ENCODE results near the gene NR6A1.
"Not testable (repeated sequence)": the region's sequence is repeated elsewhere in the genome, so short reads cannot be mapped to it uniquely, and the experiment has no call there.

The NR6A1 gene

DNA sequence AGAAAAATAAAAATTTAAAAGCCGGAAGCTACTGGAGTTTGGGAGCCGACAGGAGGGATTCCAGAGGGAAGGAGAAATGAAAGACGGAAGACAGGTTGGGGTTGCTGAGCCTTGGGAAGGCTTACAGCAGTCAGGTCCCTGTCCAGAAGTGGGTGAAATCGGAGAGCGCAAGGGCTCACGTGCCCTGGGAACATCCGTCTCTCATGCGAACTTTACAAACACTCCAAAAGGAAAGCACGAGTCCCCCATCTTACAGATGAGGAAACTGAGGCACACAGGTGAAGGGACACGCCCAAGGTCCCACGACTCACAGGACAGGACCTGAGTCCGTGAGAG is 5.5 kb upstream of the NR6A1 start:
- DNase-seq, result no peak

GRCh38 chr9:124774129-124774978 is 3.2 kb upstream of the NR6A1 start:
- peak; percentile 94 for DNase-seq

GRCh38 chr9:124773473-124774128 is 2.5 kb upstream of the NR6A1 start:
- no peak for DNase-seq

GRCh38 chr9:124772877-124773276 is 1.8 kb upstream of the NR6A1 start:
- not testable (repeated sequence) for DNase-seq

DNA sequence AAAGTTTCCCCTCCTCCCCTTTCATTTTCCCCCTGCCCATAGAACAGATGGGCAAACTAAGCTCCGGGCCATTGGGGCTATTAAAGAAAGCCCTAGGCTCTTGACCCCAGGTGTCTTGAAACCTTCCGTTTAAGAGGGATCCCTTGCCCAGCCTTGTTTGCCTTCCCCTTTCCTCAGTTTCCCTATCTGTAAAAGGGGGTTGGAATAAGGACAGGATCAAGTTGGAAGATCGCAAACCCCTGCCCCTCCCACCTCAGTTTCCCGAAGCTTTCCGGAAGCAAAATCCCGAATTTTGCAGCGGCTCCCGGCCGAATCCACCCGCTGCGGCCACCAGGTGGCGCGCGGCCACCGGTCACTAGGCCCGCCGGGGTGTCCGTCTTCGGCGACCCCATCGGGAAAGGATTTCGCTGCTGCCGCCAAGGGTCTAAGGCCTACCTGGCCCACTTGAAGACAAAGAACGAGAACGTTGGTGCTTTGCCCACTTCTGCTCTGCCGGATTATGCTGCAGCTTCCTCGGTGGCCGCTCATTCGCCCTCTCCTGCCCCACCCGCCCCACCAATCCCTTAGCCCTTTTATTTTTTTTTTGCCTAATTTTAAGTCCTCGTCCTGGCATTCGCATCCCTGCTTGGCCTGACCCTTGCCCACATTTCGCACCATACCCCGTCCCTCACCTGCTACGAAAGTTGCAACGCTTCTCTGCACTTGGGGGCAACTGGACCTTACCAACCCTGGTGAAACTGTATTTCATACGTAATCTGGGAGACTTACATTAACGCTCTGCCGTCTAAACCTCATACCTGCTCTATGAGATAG is 962 bp upstream of the NR6A1 start:
- DNase-seq, result peak; percentile 90

DNA sequence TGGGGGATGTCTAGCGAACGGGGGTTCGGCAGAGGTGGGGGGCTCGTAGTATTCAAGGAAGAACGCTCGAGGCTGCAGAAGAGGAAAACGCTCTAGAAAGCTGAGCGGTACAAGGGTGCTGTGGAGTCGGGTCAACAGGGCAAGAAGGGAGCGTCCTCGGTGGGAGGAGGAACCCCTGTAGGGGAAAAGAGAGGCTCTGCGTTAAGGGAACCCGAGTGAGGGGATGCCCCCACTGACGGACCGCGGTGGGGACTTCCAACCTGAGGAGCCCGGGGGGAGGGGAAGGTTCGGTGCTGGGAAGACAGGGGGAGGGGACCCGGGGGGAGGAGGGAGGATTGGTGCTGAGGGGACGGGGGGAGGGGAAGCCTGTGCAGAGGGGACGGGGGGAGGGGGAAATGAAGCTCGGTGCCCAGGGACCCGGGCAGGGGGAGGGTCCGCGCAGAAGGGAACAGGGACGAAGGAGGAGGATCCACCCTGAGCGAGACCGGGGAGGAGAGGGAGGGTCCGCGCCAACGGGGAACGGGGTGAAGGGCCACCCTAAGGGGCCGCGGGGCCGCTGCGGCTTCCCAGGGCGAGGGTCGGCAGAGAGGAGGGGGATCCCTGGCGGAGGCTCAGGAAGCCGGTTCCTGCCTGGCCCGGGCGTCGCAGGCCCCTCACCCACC is 621 bp downstream of the NR6A1 start:
- no peak for DNase-seq

DNA sequence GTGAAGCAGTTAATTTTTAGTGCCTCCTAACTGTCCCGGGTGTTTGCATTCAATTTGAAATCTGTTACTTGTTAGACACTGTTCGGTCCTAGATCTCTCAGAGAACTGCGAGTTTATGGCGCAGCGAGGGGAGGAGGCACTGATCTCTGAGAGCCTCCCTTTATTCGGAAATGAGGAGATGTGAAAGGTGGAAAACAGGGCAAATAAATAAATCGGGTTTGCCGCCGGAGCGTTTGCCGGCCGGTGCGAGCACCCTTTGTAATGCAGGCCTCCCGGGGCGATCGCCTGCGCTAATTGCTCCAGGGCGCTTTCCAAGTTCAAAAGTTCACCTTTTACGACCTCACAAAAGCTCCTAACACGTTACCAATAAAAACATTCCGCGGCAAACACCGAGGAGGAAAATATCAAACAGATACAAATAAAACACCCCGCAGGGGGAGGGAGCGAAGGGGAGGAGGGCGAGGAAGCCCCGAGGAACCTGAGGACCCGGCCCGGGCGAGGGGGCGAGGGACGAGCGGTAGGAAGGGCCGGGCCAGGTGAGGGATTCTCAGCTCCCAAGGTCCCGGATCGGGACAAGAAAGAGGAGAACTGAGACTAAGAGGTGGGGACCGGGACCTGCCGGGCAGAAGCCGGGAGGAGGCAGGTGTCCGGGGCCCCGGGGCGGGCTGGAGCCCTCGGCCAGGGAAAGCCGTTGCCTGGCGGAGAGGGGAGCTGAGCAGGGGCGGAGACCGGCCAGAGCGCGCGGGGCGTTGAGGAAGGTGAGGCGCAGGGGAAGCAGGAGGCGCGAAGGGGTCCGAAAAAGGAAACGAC is 1.4 kb downstream of the NR6A1 start:
- peak; percentile 81 for DNase-seq

DNA sequence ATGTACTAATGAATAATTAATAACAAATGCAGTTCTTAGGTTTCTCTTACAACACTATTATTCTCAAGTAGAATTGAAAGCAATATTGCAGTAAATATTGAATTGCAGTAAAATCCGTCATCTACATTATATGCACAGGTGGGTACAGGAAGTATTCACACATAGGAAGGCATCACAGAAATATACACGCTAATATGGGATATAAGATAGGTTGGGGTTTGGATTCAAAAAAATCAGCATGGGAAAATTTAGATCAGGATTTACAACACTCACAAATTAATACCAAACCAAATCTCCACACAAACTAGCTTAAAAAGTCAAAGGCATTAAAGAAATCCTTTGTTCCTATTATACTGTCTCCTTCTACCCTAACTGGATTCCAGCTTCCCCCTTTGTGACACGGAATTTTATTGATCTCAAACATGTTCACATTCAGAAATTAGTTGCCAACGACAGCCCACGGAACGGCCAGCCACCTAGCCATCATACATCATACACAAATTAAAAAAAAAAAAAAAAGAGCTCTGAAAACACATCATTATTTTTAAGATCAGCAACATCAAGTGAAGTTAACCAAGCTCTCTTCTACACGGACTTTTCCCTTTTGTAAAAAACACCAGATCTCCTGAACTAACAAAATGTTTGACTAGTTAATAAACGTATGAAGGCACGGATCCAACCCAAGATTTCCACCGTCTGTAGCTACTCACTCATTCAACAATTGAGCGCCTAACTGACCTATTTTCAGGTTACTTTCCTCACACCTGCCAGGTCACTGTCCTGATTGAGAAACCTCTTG is 2.2 kb downstream of the NR6A1 start:
- DNase-seq, result no peak

- no peak for DNase-seq
These were observed 2.8 kb downstream of the NR6A1 start for GRCh38 chr9:124768334-124768733.

- DNase-seq, result no peak
These were observed 3.3 kb downstream of the NR6A1 start for GRCh38 chr9:124767821-124768220.

GRCh38 chr9:124766815-124767554 is 4.1 kb downstream of the NR6A1 start:
- DNase-seq, result no peak

DNA sequence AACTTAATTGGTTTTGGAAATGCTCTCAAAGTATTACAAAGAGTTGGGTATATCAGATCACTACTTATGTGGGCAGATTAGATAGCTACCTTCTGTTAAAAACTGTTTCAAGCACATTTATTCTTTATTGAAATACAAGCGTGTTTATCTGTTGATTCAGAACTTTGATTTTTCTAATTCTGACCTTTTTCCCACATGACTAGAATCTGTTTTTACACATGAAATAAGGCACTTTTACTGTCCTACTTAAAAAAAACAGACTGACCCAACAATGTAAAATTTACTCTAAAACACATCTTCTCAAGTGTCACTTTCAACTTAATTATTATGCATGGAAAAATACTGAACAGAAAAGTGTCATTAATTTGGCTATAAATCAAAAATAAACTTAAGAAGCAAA is 4.8 kb downstream of the NR6A1 start:
- DNase-seq, result no peak

DNA sequence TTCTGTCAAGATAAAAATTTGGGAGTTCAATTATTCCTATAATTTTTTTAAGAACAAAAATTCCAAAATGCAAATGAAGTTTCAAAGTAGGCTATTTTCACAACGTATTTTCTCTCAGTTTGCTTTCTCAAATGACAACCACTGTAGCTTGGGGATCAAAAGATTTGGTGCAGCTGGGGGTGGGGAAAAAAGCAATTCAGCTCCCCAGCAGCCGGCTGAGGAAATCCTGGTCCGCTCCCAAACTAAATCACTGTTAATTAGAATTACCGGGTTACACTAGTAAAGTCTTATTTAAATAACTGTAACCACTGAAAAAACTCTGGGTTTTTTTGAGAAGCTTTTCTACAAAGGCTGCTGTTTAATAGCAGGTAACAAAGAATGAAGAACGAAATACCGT is 5.7 kb downstream of the NR6A1 start:
- no peak for DNase-seq

DNA sequence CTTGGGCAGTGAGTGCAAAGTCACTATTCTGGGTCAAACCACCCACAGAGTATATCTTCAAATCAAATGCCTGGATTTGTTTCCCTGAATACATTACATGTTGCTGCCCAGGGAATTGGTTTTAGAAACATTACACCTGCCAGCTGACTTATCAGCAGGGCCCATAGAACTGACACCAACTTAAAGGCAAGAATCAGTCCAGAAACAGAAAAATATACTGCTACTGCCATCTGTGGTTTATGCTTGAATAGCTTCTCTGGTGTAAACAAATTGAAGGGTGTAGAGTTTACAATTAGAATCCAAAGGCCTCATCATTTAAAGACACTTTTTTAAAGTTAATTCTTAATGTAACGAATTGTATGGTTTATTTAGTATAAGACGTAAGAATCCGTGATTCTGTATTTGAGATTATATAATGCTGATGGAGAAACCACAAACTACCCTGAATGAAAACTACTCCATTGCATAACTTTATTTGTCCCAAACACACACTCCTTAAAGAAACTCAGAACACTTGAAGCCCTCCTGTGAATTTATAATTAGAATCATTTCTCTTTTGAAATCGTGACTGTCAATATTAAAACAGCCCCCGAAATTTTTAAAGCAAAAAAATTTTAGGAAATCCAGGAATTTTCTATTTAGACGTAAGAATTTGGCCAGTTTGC is 6.2 kb downstream of the NR6A1 start:
- DNase-seq, result no peak

GRCh38 chr9:124762633-124763032 is 8.5 kb downstream of the NR6A1 start:
- no peak for DNase-seq

DNA sequence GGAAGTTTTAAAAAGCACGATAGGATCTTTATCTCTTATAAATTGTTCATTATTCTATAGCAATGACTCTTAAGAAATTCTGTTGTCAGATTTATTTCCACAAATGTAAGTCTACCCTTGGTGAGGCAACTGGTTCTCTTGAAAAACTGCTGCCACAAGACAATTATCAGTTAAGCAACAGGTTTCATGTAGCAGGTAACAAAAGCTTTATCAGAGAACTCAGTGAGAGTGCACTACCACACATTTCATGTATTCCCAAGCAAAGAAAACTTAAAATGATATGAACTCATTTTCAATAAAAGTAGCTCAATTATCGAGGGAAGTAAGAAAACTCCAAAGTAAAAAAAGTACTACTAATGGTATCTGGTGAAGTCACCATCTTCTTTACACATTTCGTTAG is 9.4 kb downstream of the NR6A1 start:
- DNase-seq, result no peak

- DNase-seq, result no peak
These were observed 9.9 kb downstream of the NR6A1 start for GRCh38 chr9:124761196-124761595.

- DNase-seq, result no peak
These were observed 10.4 kb downstream of the NR6A1 start for GRCh38 chr9:124760719-124761118.

DNA sequence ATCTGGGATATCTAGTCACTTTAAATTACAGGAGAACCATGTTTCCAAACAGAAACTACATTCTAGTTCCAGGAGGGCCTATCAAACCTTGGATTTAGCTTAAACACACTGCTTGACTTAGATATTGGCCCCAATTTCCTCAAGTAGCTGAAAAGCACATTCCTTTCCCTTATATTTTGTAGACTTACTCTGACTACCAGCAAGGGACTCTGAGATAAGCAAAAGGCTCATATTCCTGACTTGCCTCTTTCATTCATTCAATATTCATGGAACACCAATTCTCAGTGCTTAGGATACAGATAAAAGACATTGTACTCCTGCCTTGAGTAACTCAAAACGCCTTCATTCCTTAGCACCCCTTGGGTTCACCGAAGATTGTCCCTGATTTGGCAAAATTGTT is 11.8 kb downstream of the NR6A1 start:
- DNase-seq, result no peak

GRCh38 chr9:124758691-124759090 is 12.4 kb downstream of the NR6A1 start:
- no peak for DNase-seq
